GM12891 (cell line): Measurements from ENCODE around the gene DERL2.

Source experiments
- PAX5 ChIP-seq: IDR thresholded peaks from 2 replicates; pipeline ENCODE4 v1.6.1; 2011; ENCODE audit warnings: low read length, moderate library complexity, mild to moderate bottlenecking; ENCODE audit not compliant: insufficient read depth, severe bottlenecking
- POLR2A ChIP-seq: IDR thresholded peaks from 2 replicates; pipeline ENCODE4 v1.6.1; 2011; ENCODE audit warnings: low read depth, low read length, control low read depth
- POLR2AphosphoS5 ChIP-seq: IDR thresholded peaks from 2 replicates; pipeline ENCODE4 v1.6.1; 2011; ENCODE audit warnings: low read depth, low read length, control low read depth
- SPI1 ChIP-seq: IDR thresholded peaks from 2 replicates; pipeline ENCODE4 v1.6.1; 2011; ENCODE audit warnings: low read depth, low read length, control low read depth
- TAF1 ChIP-seq: IDR thresholded peaks from 2 replicates; pipeline ENCODE4 v1.6.1; 2011; ENCODE audit warnings: low read depth, low read length, control low read depth

DNA sequence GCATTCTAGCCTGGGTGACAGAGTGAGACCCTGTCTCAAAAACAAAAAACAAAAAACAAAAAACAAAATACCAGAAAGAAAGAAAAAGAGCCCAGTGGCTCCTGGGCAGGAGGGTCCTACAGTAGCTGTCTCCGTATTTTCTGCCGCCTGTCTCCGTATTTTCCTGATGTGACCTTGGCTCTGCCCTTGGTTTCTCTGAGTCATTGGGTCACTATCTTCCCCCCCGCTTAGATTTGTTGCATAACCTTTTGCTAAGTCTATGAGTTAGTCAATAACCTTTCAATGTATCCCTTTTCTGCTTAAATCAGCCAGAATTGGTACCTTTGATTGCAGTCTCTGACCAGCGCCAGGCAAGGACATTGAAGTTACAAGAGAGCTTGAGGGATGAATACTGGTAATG, 37.3 kb upstream of the DERL2 start:
- TF ChIP-seq TAF1 (no peak), POLR2AphosphoS5 (no peak), POLR2A (no peak), SPI1 (no peak), PAX5 (no peak)
